Glutamatergic neuron (in vitro differentiated cells): Measurements from ENCODE around the gene HOXB9. TPM values are rescaled to one million over a fixed set of nuclear protein-coding genes. Genes with fewer than 3 reads are reported as not detected.

Experiments
- DNase-seq: peaks from one replicate; pipeline ENCODE4 v3.0.0; 2022
- H3K27ac Mint-ChIP-seq: one replicate; pipeline ENCODE4 v1.8.0; 2020; ENCODE audit warnings: mild to moderate bottlenecking, mixed read lengths, inconsistent platforms; ENCODE audit not compliant: unreplicated experiment
- H3K27me3 Mint-ChIP-seq: one replicate; pipeline ENCODE4 v1.8.0; 2020; ENCODE audit warnings: mild to moderate bottlenecking, moderate library complexity, mixed read lengths, inconsistent platforms; ENCODE audit not compliant: unreplicated experiment
- H3K36me3 Mint-ChIP-seq: one replicate; pipeline ENCODE4 v1.8.0; 2020; ENCODE audit warnings: mild to moderate bottlenecking, mixed read lengths, inconsistent platforms; ENCODE audit not compliant: unreplicated experiment
- H3K4me1 Mint-ChIP-seq: one replicate; pipeline ENCODE4 v1.8.0; 2020; ENCODE audit warnings: mild to moderate bottlenecking, low read depth, mixed read lengths, inconsistent platforms; ENCODE audit not compliant: unreplicated experiment
- H3K4me3 Mint-ChIP-seq: one replicate; pipeline ENCODE4 v1.8.0; 2020; ENCODE audit warnings: mild to moderate bottlenecking, mixed read lengths, inconsistent platforms; ENCODE audit not compliant: unreplicated experiment
- H3K9me3 Mint-ChIP-seq: one replicate; pipeline ENCODE4 v1.8.0; 2020; ENCODE audit warnings: mild to moderate bottlenecking, moderate library complexity, mixed read lengths, inconsistent platforms; ENCODE audit not compliant: unreplicated experiment
- total RNA-seq: library from RNA; stranded (reverse); fragmentation: NEBNext Ultra II Directional; extraction: Animal tissue kit (Norgen Biotek cat#: 25700); gene quantifications from one replicate; pipeline ENCODE4 v1.2.1, GENCODE V29; 2021; ENCODE audit not compliant: unreplicated experiment
- TF ChIP-seq, protein P1 (sequence below): fragments of 200-600 bp; sonication (generic); IDR thresholded peaks from one replicate; pipeline ENCODE4 v1.5.0; 2021; ENCODE audit not compliant: partially characterized antibody, unreplicated experiment

The HOXB9 gene
- total RNA-seq, 1 donor from 2014 or later = not detected

DNA sequence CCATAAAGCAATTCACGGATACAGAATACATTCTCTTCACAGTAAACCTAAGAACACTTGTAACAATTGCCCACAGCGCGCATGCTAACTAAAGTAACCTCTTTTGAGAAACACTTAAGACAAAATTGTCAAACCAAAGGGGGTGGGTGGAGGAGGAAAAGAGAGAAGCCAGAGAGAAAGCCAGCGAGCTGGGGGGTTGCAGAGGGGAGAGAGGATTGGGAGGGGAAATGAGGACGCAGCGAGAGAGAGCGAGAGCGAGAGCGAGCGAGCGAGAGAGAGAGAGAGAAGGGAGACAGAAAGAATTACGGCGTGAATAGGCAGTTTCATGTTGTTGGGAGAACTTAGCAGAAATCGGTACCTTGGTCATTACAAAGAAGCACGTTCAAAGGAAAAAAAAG, 13.7 kb downstream of the HOXB9 start:
- H3K4me1 Mint-ChIP-seq = peaks cover 3% of the 10 kb centered on the region
- H3K27me3 Mint-ChIP-seq = peaks cover 60% of the 10 kb centered on the region
- DNase-seq = no peak
- peaks cover 18% of the 10 kb centered on the region for H3K9me3 Mint-ChIP-seq
- H3K36me3 Mint-ChIP-seq = no peaks in the 10 kb centered on the region
- no peak overlapping the region for H3K27ac Mint-ChIP-seq
- TF ChIP-seq, protein P1, sequence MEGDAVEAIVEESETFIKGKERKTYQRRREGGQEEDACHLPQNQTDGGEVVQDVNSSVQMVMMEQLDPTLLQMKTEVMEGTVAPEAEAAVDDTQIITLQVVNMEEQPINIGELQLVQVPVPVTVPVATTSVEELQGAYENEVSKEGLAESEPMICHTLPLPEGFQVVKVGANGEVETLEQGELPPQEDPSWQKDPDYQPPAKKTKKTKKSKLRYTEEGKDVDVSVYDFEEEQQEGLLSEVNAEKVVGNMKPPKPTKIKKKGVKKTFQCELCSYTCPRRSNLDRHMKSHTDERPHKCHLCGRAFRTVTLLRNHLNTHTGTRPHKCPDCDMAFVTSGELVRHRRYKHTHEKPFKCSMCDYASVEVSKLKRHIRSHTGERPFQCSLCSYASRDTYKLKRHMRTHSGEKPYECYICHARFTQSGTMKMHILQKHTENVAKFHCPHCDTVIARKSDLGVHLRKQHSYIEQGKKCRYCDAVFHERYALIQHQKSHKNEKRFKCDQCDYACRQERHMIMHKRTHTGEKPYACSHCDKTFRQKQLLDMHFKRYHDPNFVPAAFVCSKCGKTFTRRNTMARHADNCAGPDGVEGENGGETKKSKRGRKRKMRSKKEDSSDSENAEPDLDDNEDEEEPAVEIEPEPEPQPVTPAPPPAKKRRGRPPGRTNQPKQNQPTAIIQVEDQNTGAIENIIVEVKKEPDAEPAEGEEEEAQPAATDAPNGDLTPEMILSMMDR = no peak
- peak overlapping the region; percentile 34 for H3K4me3 Mint-ChIP-seq

DNA sequence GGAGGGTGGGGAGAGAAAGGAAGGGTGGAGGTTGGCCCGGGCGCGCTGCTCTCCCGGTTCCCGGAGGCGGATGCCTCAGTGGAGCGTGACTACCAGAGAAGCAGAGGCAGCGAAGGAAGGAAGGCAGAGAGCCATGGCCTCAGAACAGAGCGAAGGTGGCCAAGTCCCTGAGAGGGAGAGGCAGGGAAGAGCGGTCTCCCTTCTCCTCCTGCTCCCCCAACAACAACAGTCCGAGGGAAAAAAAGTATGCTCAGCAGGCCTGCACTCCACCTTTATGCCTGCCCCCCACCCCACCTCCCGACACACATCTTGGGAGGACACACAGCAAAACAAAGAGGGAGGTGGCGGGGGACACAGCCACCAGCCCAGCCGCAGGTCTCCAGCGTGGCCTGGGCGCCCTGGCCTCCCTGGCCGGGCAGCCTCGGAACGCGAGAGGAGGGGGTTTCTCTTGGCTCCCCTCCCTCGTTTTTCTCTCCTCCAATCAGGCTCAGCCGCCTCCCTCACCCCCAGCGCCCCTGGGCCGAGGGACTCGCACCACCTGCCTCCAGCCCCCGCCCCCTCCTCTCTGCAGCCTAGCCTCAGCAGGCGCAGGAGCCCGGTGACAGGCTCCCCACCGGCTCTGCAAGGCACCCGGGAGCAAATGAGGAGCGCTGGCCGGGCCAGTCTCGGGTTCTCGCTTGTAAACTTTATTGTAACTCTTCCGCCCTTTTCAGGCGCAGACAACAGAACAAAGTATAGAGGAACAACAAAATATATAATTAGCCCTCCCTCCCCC, 14.3 kb downstream of the HOXB9 start:
- H3K27ac Mint-ChIP-seq = no peak overlapping the region
- H3K4me1 Mint-ChIP-seq = peaks cover 3% of the 10 kb centered on the region
- TF ChIP-seq, protein P1 = no peak
- no peak for DNase-seq
- H3K9me3 Mint-ChIP-seq = peaks cover 13% of the 10 kb centered on the region
- no peaks in the 10 kb centered on the region for H3K36me3 Mint-ChIP-seq
- H3K27me3 Mint-ChIP-seq = peaks cover 59% of the 10 kb centered on the region
- H3K4me3 Mint-ChIP-seq = peak overlapping the region; percentile 87

DNA sequence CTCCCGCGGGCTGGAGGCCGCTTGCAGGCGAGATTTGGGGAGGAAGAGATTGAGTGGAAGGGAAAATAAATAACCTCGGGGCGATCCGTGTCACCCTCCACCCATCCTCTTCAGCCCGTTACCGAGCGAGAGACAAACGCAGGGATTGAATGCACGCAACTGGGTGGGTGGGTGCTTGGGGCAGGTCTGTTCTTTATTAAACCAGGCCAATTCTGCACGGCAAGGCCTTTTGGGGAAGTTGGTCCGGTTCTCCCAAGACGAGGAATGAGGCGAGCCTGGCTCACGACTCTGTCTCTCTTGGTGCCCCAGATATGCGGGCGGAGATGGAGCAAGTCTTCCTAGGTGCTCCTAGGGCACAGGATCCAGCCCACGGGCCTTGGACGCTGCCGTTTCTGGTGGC, 14.9 kb downstream of the HOXB9 start:
- Mint-ChIP-seq H3K9me3 (peaks cover 18% of the 10 kb centered on the region), H3K36me3 (no peaks in the 10 kb centered on the region), H3K27me3 (peaks cover 62% of the 10 kb centered on the region), H3K27ac (no peak overlapping the region), H3K4me1 (peaks cover 3% of the 10 kb centered on the region), H3K4me3 (peak overlapping the region; percentile 87)
- DNase-seq = no peak
- TF ChIP-seq, protein P1 = no peak

DNA sequence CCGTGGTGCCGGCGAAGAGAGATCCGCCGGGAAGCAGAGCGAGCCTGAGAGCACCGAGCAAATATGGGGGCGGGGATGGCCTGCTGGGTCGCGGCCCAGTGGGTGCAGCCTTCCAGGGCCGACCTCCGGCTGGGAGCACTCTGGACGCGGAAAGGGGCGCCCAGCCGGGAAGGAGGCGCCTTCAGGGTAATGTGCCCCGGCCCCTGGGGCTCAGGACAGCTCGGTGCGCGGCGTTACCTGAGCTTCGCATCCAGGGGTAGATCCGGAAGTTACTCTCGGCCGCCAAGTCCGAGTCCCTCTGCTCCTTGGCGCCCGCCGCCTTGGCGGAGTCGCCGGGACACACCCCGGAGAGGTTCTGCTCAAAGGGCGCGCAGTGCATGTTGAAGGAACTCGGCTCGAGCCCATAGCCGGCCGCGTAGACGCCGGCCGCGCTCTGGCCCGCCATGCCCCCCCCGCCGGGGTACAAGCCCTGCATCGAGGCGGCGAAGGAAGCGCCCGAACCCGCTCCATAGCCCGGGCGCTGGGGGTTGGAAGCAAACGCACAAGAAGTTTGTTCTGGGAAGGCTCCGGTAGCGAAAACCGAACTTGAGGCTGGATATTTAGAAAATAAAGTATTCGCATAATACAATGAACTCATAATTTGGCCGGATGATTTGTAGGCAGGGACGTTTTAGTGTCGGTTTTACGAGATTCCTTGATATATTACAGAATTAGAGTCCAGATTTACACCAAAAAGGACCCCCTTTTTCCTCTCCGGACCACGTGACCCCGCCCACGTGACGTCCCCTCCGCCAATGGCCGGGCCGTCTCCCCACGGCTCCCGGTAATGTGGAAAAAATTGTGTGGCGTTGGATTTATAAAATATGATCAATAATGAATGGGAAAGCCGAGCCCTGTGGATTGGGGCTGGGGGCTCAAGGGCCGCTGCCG, 15.6 kb downstream of the HOXB9 start, which contains the start of gene HOXB7:
TSS of gene HOXB7 (minus strand) at position 736 of the 930 bp plus-strand sequence. CDS start at position 637, 99 bp downstream.
- Mint-ChIP-seq H3K27me3 (peaks cover 58% of the 10 kb centered on the region), H3K36me3 (no peaks in the 10 kb centered on the region), H3K9me3 (peaks cover 18% of the 10 kb centered on the region), H3K4me1 (peaks cover 3% of the 10 kb centered on the region), H3K27ac (no peak within 1 kb of the TSS), H3K4me3 (peak within 1 kb of the TSS; percentile 87)
- peak; percentile 72 for DNase-seq
- TF ChIP-seq, protein P1 = no peak
